Esophagus muscularis mucosa (tissue), 3 donors: ENCODE data around the gene SEMA5B.

Source experiments
- CTCF ChIP-seq, 3 experiments: fragments of 200-600 bp in 2 of 3; fragments of 450-650 bp in 1 of 3; sonication (generic) in 2 of 3; IDR thresholded peaks; one replicate each; pipeline ENCODE4 v1.5.1; 2017 to 2019; ENCODE audit warnings: antibody characterized with exemption in 3 of 3, mild to moderate bottlenecking in 2 of 3, moderate library complexity in 1 of 3
- EP300 ChIP-seq: sonication (generic); formaldehyde crosslinking; IDR thresholded peaks from one replicate; pipeline ENCODE4 v1.6.1; 2017; ENCODE audit warnings: antibody characterized with exemption

GRCh38 chr3:122923611-122924010 lies 104.0 kb downstream of the SEMA5B start:
- TF ChIP-seq CTCF (IDR thresholded peaks at IDR 0.05), result no peak
- no peak for TF ChIP-seq EP300
